ENCODE measurements around the gene ANKRD55.
"Not testable (repeated sequence)": the region's sequence is repeated elsewhere in the genome, so short reads cannot be mapped to it uniquely, and the experiment has no call there.

Gene ANKRD55

GRCh38 chr5:56167519-56167918 is 65.6 kb downstream of the ANKRD55 start:
- peak in 1 of 5 experiments; percentile 58 for DNase-seq

- no peak for DNase-seq
These were observed 66.3 kb downstream of the ANKRD55 start for GRCh38 chr5:56166671-56167385.

- DNase-seq, result no peak
These were observed 68.8 kb downstream of the ANKRD55 start for GRCh38 chr5:56164376-56164775.

GRCh38 chr5:56161927-56162326 is 71.2 kb downstream of the ANKRD55 start:
- DNase-seq, result no peak

DNA sequence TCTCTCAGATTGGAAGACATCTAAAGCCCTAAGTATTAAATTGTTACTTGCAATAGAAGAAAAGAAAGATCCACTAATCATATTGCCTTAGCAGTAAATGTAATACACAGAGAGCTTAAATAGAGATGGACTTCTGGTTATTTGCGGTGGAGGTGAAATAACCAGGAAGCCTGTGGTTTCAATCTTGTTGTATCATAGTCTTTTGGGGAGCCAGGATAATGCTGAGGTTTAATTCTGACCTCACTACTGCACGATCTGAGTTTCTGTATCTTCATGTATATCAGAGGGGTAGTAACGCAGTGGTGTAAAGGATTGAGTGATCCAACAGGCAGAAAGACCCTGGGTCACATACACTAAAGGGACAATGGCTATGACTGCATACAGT is 71.7 kb downstream of the ANKRD55 start:
- DNase-seq, result no peak

DNA sequence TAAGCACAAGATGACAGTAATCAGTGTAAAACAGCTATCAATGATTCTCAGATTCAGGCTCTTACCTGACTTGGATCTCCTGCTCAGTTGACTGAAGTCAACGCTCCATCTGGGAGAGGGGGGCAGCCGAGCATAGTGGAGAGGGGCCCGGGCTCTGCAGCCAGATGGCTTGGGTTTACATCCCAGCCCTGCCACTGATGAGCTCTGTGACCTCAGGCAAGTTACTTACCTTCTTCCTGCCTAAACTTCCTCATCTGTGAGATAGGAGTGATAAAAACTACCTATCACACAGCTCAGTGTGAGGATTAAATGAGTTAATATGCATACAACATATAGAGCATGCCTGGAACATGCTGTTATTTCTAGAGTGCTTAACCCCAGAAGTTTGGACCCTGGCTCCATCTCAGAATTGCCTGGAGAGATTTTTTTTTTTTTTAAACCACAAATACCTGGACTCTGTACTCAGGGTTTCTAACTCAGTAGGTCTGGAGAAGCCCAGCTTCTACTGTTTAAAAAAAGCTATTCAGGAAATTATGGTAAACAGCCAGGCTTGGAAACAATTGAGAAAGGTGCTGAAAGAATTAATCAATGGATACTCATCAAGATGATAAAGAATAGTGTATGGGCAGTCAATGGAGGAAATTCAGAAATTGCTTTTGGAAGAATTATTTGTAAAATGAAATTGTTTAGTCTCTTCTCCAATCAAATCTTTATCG is 72.2 kb downstream of the ANKRD55 start:
- DNase-seq, result no peak

- DNase-seq, result no peak
These were observed 73.6 kb downstream of the ANKRD55 start for GRCh38 chr5:56159521-56159947.

DNA sequence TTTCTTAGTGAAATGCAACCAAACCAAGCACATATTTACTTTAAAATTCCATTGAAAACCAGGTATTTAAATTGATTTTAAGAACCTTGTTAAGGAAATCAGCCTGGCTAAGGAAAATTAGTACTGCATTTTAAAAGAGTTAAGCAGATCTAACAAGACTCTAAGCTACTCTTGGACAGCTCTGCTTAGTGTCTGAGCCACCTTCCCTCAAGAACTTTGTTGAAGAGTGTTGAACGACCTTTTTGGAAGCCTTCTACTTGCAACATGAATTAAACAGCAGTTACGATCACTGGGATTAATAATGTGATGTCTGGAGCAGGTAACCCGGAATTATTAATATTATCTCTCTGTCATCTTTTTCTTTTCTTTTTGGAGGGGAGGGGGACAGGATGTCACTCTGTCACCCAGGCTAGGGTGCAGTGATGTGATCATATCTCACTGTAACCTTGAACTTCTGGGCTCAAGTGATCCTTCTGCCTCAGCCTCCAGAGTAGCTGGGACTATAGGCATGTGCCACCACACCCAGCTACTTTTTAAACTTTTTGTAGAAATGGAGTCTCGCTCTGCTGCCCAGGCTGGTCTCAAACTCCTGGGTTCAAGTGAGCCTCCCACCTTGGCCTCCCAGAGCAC is 74.7 kb downstream of the ANKRD55 start:
- peak in 1 of 5 experiments; percentile 81 for DNase-seq

DNA sequence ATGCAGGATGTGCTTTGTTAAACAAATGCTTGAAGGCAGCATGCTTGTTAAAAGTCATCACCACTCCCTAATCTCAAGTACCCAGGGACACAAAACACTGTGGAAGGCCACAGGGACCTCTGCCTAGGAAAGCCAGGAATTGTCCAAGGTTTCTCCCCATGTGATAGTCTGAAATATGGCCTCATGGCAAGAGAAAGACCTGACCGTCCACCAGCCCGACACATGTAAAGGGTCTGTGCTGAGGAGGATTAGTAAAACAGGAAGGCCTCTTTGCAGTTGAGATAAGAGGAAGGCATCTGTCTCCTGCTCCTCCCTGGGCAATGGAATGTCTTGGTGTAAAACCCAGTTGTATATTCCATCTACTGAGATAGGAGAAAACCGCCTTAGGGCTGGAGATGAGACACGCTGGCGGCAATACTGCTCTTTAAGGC is 75.9 kb downstream of the ANKRD55 start:
- not testable (repeated sequence) for DNase-seq

DNA sequence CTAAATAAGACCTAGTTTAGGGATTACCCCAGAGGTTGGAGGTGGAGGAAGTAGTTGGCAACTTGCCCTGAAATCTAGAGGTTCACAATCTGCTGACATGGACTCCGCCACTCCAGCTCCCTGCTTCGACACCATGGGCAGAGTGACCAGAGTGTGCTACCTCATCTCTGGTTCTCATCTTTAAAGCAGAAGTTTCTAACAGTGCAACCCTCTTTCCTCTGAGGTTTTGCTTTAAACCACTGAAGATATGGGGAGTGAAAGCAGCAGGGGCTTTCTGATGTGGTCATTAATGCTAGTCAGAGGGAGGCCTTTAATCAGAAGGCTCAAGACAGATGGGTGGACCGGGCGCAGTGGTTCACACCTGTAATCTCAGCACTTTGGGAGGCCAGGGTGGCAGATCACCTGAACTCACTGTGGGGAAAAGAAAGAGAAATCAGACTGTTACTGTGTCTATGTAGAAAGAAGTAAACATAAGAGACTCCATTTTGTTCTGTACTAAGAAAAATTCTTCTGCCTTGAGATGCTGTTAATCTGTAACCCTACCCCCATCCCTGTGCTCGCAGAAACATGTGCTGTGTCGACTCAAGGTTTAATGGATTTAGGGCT is 76.4 kb downstream of the ANKRD55 start:
- peak in 1 of 5 experiments; percentile 82 for DNase-seq

DNA sequence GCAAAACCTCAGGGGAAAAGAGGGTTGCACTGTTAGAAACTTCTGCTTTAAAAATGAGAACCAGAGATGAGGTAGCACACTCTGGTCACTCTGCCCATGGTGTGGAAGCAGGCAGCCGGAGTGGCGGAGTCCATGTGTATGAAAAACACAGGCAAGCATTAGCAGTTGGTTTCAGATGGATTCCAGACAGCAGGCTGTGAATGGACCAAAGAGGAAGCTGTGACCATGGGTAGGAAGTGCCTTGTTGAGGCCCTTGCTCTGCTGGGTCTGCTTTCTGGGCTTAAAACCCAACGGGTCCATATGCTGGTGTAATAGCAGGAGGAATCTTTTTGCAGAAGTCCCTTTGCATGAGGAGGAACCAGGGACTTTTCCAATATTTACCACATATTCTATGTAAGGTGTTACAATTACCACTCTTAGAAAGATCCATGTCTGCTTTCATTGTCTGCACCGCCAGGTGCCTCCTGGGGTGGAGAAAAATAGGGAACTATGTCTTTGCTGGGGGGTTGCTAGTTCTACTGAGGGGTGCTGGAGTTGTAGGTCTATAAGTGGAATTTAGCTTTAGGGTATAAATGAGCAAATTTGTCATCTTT is 77.0 kb downstream of the ANKRD55 start:
- DNase-seq, result no peak

DNA sequence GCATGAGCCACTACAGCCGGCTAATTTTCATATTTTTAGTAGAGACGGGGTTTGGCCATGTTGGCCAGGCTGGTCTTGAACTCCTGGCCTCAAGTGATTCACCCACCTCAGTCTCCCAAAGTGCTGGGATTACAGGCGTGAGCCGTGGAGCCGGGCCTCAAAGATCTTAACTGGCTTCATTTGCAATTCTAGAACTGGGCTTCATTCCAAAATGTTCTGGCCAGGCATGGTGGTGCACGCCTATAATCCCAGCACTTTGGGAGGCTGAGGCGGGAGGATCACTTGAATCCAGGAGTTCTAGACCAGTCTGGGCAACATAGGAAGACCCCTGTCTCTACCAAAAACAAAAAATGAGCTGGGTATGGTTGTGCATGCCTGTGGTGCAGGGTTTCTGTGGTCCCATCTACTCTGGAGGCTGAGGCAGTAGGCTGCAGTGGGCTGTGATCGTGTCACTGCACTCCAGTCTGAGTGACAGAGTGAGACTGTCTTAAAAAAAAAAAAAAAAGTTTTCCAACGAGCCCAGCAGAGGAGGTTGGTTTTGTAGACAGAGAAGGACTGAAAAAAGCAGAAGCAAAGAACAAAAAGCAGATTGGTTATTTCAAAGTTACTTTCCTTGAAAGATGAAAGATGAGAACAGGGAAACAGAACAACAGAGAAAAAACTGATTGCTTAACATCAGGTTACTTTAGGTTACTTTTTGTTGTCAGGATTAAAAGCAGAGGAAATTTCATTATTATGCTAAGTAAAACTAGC is 78.2 kb downstream of the ANKRD55 start:
- DNase-seq, result peak in 1 of 5 experiments; percentile 89

DNA sequence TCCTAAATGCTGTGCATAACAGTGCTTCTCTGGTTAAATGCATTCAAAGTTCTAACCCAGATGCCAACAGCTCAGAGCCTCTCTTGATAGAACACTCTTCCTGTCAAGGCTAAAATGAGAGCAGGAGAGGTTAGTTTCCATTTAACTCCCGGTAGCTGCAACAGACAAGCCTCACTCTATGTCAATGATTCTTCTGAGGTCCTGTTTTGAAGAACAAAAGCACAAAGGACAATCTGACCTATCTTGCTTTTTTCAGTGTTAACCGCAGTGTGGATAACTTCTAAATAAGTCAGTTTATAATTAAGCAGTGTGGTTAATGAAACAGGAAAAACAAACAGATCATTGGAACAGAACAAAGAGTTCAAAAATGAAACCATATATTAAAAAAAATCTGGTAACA is 80.7 kb downstream of the ANKRD55 start:
- peak in 1 of 5 experiments; percentile 84 for DNase-seq

DNA sequence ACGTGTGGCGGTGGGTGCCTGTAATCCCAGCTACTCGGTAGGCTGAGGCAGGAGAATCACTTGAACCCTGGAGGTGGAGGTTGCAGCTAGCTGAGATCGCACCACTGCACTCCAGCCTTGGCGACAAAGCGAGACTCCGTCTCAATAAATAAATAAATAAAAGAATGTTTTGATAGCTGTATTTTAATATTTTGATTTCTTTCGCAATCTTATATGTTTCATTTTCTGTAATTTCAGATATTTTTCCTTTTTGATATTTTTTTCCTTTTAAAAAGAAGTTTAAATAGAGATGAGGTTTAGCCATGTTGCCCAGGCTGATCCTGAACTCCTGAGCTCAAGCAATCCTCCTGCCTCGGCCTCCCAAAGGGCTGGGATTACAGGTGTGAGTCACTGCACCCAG is 82.4 kb downstream of the ANKRD55 start:
- DNase-seq, result not testable (repeated sequence)

DNA sequence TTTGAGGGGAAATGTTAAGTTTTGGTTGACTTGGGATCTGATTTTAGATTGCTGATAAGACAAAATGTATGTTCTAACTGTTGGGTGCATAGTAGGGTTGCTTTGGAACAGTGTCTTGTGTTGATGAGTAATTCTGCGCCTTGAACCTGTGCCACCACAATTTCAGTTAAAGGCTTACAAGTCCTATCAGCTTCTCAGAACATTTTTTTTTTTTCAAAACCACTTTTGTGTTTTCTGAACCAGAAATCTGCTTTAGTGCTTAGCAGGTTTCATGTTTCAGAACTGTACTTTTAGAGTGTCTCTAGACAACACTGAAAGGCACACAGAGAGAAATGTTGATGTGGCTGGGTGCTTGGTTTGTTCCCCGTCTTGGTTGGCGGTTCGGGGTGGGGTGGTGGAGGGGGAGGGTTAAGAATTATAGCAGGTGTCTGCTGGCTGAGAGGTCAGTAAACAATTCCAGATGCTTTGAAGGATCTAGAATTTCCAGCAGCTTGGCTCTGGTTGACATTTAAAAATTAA is 84.6 kb downstream of the ANKRD55 start:
- peak in 1 of 5 experiments; percentile 98 for DNase-seq

- peak in 1 of 5 experiments; percentile 61 for DNase-seq
These were observed 85.4 kb downstream of the ANKRD55 start for GRCh38 chr5:56147659-56148230.

- no peak for DNase-seq
These were observed 86.0 kb downstream of the ANKRD55 start for GRCh38 chr5:56147106-56147505.

DNA sequence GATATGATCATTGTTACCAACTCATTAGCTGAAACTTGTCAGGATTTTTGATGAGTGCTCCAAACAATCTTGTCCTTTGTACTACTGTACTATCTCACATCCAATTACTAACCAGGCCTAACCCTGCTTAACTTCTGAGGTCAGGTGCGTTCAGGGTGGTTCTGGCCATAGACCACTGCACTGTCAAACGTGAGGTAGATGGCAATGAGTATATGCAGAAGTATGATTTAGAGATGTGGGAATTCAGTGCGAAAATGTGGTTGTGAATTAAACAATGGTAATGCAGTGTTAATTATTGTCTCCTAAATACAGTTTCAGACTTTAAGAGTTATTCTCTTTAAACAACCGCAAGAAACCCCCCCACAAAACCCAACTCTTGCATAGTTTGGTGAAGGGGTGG is 86.5 kb downstream of the ANKRD55 start:
- no peak for DNase-seq

GRCh38 chr5:56145511-56145910 is 87.6 kb downstream of the ANKRD55 start:
- no peak for DNase-seq

GRCh38 chr5:56145106-56145505 is 88.0 kb downstream of the ANKRD55 start:
- DNase-seq, result no peak

GRCh38 chr5:56144211-56144610 is 88.9 kb downstream of the ANKRD55 start:
- no peak for DNase-seq

- DNase-seq, result no peak
These were observed 89.8 kb downstream of the ANKRD55 start for GRCh38 chr5:56143373-56143714.
